BLaER1 treated with 17β-estradiol and CSF1 and Interleukin-3, amounts not matched to agents 10 nM and 100 nM (cell line): ENCODE data around the gene ROR1.

ENCODE experiments used
- H3K27ac ChIP-seq, 11 experiments: shearing (Covaris generic); formaldehyde crosslinking; 2 replicates each; pipeline ENCODE4 v1.8.1; 2022
- H3K27me3 ChIP-seq, 11 experiments: shearing (Covaris generic); formaldehyde crosslinking; 2 replicates each; pipeline ENCODE4 v1.8.1; 2022
- H3K36me3 ChIP-seq, 11 experiments: shearing (Covaris generic); formaldehyde crosslinking; 2 replicates each; pipeline ENCODE4 v1.8.1; 2022
- H3K4me1 ChIP-seq, 10 experiments: shearing (Covaris generic); formaldehyde crosslinking; 2 replicates each; pipeline ENCODE4 v1.8.1; 2022
- H3K4me2 ChIP-seq, 11 experiments: shearing (Covaris generic); formaldehyde crosslinking; 2 replicates each; pipeline ENCODE4 v1.8.1; 2022
- H3K4me3 ChIP-seq, 10 experiments: shearing (Covaris generic); formaldehyde crosslinking; 2 replicates each; pipeline ENCODE4 v1.8.1; 2022
- H3K9ac ChIP-seq, 11 experiments: shearing (Covaris generic); formaldehyde crosslinking; 2 replicates each; pipeline ENCODE4 v1.8.1; 2022
- H3K9me3 ChIP-seq, 11 experiments: shearing (Covaris generic); formaldehyde crosslinking; replicated peaks in 1 of 11; 2 replicates each; pipeline ENCODE4 v1.8.1; 2022
- H4K20me1 ChIP-seq, 11 experiments: shearing (Covaris generic); formaldehyde crosslinking; 2 replicates each; pipeline ENCODE4 v1.8.1; 2022
- Cebpa-rat ChIP-seq, 11 experiments: shearing (Covaris generic); IDR thresholded peaks; 2 replicates each; pipeline ENCODE4 v1.8.1; 2022

The ROR1 gene

DNA sequence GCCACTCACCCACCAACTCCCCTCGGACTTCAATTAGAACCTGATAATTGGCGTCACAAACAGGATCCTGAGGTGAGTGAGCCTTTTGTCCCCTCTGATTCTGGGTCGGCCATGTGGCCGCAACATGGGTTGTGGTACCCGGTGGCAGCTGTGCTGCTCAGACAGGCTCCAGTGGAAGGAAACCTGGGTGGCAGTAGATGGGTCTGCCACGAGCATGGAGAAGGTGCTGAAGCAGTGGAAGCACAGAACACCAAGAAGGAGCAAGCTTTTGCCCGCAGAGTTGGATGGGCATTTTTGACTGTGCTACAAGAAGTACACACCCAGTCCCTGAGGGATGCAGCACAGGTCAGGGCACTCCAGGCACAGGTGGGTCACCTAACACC is 413.1 kb downstream of the ROR1 start:
- no peaks in the 10 kb centered on the region for H3K27me3 ChIP-seq
- H3K9ac ChIP-seq = no peak overlapping the region
- H3K4me2 ChIP-seq = no peak overlapping the region
- peaks cover 0 to 11% (median 7%) of the 10 kb centered on the region in 10 experiments; a peak in 13 of 20 replicates for H3K4me1 ChIP-seq
- no peaks in the 10 kb centered on the region for H4K20me1 ChIP-seq
- H3K36me3 ChIP-seq = no peaks in the 10 kb centered on the region
- H3K27ac ChIP-seq = no peak overlapping the region
- no peak overlapping the region for H3K4me3 ChIP-seq
- peaks cover 3 to 12% (median 8%) of the 10 kb centered on the region in 11 experiments; a peak in 16 of 22 replicates for H3K9me3 ChIP-seq
- no peak for TF ChIP-seq Cebpa-rat (IDR thresholded peaks at IDR 0.05)

DNA sequence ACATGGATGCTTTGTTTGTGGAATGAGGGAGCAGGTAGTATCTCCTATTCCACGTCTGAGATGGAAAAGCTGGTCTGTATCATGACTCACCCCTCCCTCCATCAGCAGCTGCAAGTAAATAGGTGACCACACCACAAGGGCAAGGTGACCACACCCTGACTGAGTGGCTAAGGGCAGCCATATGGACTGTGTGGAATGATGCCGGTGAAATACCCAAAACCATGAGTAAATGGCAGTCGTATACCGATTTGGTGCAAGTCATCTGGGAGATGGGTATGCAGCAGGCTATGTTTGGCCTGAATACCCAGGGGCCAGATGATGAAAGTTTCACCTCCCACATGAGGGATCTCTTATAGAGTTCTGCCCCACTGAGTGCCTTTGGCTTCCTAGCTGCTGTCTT is 413.8 kb downstream of the ROR1 start:
- no peak overlapping the region for H3K4me3 ChIP-seq
- peaks cover 0 to 11% (median 7%) of the 10 kb centered on the region in 10 experiments; a peak in 13 of 20 replicates for H3K4me1 ChIP-seq
- no peaks in the 10 kb centered on the region for H3K36me3 ChIP-seq

DNA sequence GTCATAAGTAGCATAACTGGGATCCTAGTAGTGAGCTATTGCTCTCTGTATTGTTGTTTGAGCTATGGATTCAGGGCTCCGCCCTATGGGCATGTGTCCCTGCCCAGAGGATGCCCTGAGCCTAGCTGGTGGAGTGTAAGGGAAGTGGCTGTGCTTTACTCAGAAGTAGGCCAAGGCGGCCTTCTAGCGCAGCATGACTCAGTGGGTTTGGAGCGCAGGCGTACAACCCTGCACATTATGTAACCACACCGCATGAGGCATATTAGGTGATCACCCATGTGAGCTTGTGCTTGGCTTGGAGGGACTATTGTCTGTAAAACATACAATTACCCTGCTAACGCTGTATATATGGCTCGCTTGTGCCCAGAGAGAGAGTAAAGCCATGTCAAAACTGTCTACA is 418.5 kb downstream of the ROR1 start:
- peaks cover 10 to 22% (median 15%) of the 10 kb centered on the region in 11 experiments; a peak in 18 of 22 replicates for H3K9me3 ChIP-seq
- no peaks in the 10 kb centered on the region for H3K27me3 ChIP-seq
- H3K9ac ChIP-seq = no peak overlapping the region
- TF ChIP-seq Cebpa-rat (IDR thresholded peaks at IDR 0.05) = no peak
- no peaks in the 10 kb centered on the region for H3K36me3 ChIP-seq
- no peak overlapping the region for H3K27ac ChIP-seq
- H3K4me2 ChIP-seq = no peak overlapping the region
- no peak overlapping the region for H3K4me3 ChIP-seq
- no peaks in the 10 kb centered on the region for H4K20me1 ChIP-seq
- H3K4me1 ChIP-seq = peaks cover 0 to 16% (median 2%) of the 10 kb centered on the region in 10 experiments; a peak in 8 of 20 replicates

More for the DNA sequence above, 413.8 kb downstream of the ROR1 start:
- H3K27ac ChIP-seq = no peak overlapping the region
- H3K27me3 ChIP-seq = no peaks in the 10 kb centered on the region
- no peaks in the 10 kb centered on the region for H4K20me1 ChIP-seq
- H3K9me3 ChIP-seq = peaks cover 10 to 20% (median 15%) of the 10 kb centered on the region in 11 experiments; a peak in 18 of 22 replicates
- TF ChIP-seq Cebpa-rat (IDR thresholded peaks at IDR 0.05) = no peak
- no peak overlapping the region for H3K4me2 ChIP-seq
- H3K9ac ChIP-seq = no peak overlapping the region

DNA sequence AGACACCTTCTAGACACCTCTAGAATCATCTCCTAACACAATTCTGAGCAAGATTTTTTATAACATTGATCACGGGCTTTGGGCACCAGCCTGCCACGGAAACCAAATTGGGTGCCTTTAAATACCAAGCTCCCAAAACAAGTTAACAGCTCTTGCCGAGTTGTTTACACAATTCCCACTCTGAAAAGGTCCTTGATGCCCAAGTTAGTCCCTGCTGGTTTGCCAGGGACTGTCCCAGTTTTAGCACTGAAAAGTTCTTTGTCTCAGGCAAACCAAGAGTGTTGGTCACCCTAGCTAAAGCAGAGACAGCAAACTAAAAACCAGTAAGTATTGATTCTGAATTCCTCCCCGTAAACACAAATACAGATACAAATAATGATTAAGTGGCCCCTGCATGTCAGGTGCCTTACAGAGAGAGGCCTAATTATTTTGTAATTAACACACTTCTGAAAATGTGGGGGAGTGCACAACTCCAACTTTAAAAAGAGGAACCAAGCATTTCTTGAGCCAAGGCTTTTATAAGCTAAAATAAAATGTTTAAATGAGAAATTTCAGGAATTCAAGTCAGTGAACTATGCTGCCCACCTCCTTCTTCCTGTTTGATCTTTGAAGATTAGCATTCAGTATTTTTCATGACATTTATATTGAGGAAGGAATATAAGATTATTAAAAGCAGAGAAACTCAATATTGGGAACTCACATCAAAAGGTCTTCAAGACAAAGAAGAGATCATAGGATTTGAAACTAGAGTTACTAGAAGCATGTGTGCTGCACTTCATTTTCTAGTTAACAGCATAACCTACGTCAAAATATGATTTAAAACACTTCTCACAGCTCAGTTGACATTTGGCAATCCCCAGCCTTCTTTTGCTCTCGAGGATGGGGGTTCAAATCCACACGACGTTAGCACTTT is 420.6 kb downstream of the ROR1 start:
- peaks cover 0 to 22% (median 2%) of the 10 kb centered on the region in 10 experiments; a peak in 8 of 20 replicates for H3K4me1 ChIP-seq
- no peak for TF ChIP-seq Cebpa-rat (IDR thresholded peaks at IDR 0.05)
- 0 out of 22 replicates have a peak overlapping the region, but pooled peaks of 1 of the 11 experiments have one; percentile 26 for H3K27ac ChIP-seq
- H3K4me3 ChIP-seq = no peak overlapping the region
- no peaks in the 10 kb centered on the region for H4K20me1 ChIP-seq
- H3K27me3 ChIP-seq = no peaks in the 10 kb centered on the region
- H3K36me3 ChIP-seq = no peaks in the 10 kb centered on the region
- peaks cover 10 to 22% (median 15%) of the 10 kb centered on the region in 11 experiments; a peak in 18 of 22 replicates for H3K9me3 ChIP-seq
- H3K9ac ChIP-seq = no peak overlapping the region
- H3K4me2 ChIP-seq = peak overlapping the region in 3 of 11 experiments; percentile 6 to 41 (median 17); a peak in 6 of 22 replicates

DNA sequence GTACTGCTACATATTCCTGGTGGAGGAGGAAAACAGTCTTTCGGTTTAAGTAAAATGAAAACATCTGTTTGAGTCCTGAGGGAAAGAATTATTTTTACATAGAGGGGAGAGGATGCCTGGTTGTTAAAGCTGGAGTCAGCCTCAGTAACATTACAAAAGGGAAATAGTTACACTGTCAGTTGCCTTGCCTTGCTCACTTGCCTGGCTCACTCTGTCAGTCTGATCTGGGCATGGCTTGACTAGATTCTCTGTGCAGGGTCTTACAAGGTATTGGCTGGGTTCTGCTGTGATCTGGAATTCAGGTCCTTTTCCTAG is 421.2 kb downstream of the ROR1 start:
- Histone ChIP-seq H3K27me3 (no peaks in the 10 kb centered on the region), H3K4me2 (peak overlapping the region in 3 of 11 experiments; percentile 6 to 41 (median 13); a peak in 6 of 22 replicates), H3K9me3 (peaks cover 10 to 22% (median 15%) of the 10 kb centered on the region in 11 experiments; a peak in 18 of 22 replicates), H3K4me3 (no peak overlapping the region), H3K4me1 (peaks cover 0 to 22% (median 2%) of the 10 kb centered on the region in 10 experiments; a peak in 8 of 20 replicates), H3K9ac (no peak overlapping the region), H4K20me1 (no peaks in the 10 kb centered on the region), H3K27ac (0 out of 22 replicates have a peak overlapping the region, but pooled peaks of 1 of the 11 experiments have one; percentile 26), H3K36me3 (no peaks in the 10 kb centered on the region)
- TF ChIP-seq Cebpa-rat (IDR thresholded peaks at IDR 0.05) = no peak

DNA sequence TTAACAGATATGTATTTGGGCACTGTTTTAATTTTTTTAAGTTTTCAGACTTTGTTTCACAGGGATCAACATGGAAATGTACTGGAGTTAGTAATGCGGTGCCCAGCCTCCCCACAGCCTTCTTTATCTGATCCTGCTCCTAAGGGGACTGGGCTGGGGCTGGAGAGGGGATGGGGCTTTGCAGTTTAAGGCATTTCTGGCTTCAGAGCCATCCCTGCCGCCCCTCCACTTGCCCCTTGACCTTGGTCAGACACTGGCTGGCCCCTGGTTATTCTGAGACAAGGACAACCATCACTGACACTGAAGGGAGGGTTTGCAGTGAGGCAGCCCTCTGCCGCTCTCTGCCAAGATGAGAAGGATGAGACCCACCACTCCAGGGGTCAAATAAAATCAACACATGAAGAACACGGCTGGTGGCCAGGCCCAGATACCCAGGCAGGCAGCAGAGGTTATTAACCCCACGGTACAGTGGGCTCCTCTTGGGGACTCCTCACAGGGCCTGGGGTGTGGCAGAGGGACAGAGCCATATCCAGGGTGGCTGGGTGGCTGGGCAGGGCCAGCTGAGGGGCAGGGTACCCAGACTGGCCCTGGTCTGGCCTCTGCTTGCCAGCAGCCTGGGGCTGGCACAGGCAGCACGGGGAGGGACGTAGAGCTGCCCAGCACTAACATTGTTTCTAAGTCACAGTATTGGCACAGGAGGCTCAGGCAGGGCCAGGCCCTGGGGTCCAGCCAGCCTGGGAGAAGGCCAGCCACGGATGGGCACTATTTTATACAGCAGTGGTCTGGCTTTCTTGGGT is 422.5 kb downstream of the ROR1 start:
- H3K36me3 ChIP-seq = no peaks in the 10 kb centered on the region
- peaks cover 8 to 18% (median 14%) of the 10 kb centered on the region in 11 experiments; a peak in 18 of 22 replicates for H3K9me3 ChIP-seq
- H4K20me1 ChIP-seq = no peaks in the 10 kb centered on the region
- no peak overlapping the region for H3K4me3 ChIP-seq
- TF ChIP-seq Cebpa-rat (IDR thresholded peaks at IDR 0.05) = no peak
- H3K4me2 ChIP-seq = no peak overlapping the region
- peaks cover 0 to 22% (median 2%) of the 10 kb centered on the region in 10 experiments; a peak in 8 of 20 replicates for H3K4me1 ChIP-seq
- no peak overlapping the region; a peak in 1 of 22 replicates for H3K27ac ChIP-seq
- H3K9ac ChIP-seq = no peak overlapping the region
- H3K27me3 ChIP-seq = no peaks in the 10 kb centered on the region

DNA sequence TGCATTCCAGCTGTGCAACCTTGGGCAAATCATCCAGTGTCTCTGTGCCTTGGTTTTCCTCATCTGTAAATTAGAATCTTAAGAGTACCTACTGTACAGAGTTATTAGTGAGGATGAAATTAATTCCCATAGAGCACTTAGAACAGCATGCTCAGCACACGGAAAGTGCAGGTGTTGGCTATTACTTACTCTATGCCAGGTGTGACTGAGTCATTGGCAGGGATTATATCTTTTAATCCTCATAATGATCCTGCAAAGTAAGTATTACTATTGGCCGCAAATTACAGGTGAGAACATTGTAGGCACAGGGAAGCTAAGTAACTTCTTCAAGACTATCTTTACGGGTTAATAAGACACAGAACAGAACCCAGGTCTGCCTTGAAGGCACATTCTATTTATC is 423.3 kb downstream of the ROR1 start:
- no peaks in the 10 kb centered on the region for H3K36me3 ChIP-seq
- no peaks in the 10 kb centered on the region for H4K20me1 ChIP-seq
- H3K27me3 ChIP-seq = no peaks in the 10 kb centered on the region
- peaks cover 4 to 10% (median 6%) of the 10 kb centered on the region in 11 experiments; a peak in 18 of 22 replicates for H3K9me3 ChIP-seq
- H3K4me3 ChIP-seq = no peak overlapping the region
- H3K4me1 ChIP-seq = peaks cover 0 to 22% (median 2%) of the 10 kb centered on the region in 10 experiments; a peak in 8 of 20 replicates
- H3K9ac ChIP-seq = no peak overlapping the region
- no peak overlapping the region for H3K27ac ChIP-seq
- no peak for TF ChIP-seq Cebpa-rat (IDR thresholded peaks at IDR 0.05)
- H3K4me2 ChIP-seq = no peak overlapping the region

DNA sequence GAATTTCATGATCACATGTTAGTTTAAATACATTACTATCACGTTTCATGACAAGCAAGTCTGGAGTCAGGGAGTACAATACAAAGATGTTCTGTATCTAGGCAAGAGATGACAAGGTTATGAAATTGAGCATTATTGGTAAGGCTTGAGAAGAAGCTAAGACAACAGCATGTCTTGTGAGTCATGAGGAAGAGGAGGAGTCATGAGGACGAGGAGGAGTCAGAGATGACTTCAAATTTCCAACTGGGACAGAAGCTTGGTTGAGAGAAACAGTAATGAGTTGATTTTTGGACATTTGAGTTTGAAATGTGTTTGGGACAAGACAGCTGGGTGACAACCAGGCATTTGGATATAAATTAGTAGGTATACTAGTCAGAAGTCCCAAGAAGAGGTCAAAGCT is 425.3 kb downstream of the ROR1 start:
- Histone ChIP-seq H3K36me3 (no peaks in the 10 kb centered on the region), H3K4me2 (no peak overlapping the region), H3K4me3 (no peak overlapping the region), H3K9me3 (peaks cover 0 to 7% (median 0%) of the 10 kb centered on the region in 11 experiments; a peak in 1 of 22 replicates), H3K27me3 (no peaks in the 10 kb centered on the region), H3K4me1 (peaks cover 0 to 19% (median 2%) of the 10 kb centered on the region in 10 experiments; a peak in 8 of 20 replicates), H4K20me1 (no peaks in the 10 kb centered on the region), H3K27ac (no peak overlapping the region), H3K9ac (no peak overlapping the region)
- TF ChIP-seq Cebpa-rat (IDR thresholded peaks at IDR 0.05) = no peak

DNA sequence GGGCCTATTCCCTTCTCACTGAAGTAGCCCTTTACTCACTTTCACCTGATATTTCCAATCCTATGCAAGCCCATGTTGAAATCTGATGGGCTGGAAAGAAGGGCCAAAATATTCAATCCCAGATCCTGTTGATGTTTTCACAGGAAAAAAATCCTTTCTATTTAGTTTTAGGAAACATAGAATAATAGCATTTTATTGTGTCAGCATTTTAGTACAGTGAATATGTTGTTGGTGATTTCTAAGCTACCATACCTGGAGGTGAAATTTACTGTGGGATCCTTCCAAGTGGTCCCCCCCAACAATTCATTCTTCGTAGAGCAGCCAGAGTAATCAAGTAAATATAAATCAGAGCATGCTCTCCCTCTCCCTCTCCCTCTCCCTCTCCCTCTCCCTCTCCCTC is 426.2 kb downstream of the ROR1 start:
- Histone ChIP-seq H3K27ac (no peak overlapping the region), H3K9me3 (peaks cover 0 to 7% (median 0%) of the 10 kb centered on the region in 11 experiments; a peak in 1 of 22 replicates), H3K9ac (no peak overlapping the region), H4K20me1 (no peaks in the 10 kb centered on the region), H3K27me3 (no peaks in the 10 kb centered on the region), H3K36me3 (no peaks in the 10 kb centered on the region), H3K4me2 (no peak overlapping the region), H3K4me3 (no peak overlapping the region), H3K4me1 (peaks cover 0 to 10% (median 0%) of the 10 kb centered on the region in 10 experiments; a peak in 8 of 20 replicates)
- TF ChIP-seq Cebpa-rat (IDR thresholded peaks at IDR 0.05) = no peak
